NCI-H2029 treated with DMSO at 0.1 percent for 48 hours (cell line): Measurements from ENCODE around the gene TADA1.
A peak's percentile ranks its signal among the peaks of the same experiment; 100 is the strongest.

Experiments used
- DNase-seq: peaks from one replicate; lab custom pipeline; 2025; lab: John Stamatoyannopoulos, UW

Gene TADA1

GRCh38 chr1:166875734-166876539 lies at the start of gene TADA1:
TSS of gene TADA1 (minus strand) at chr1:166876264. CDS start at chr1:166876233, 31 bp downstream.
- DNase-seq, result peak; percentile 84

GRCh38 chr1:166924823-166925541 lies 48.9 kb upstream of the TADA1 start:
- no peak for DNase-seq

GRCh38 chr1:166920561-166921475 lies 44.8 kb upstream of the TADA1 start:
- DNase-seq, result no peak

- no peak for DNase-seq
Measured at GRCh38 chr1:166918956-166919316, 42.9 kb upstream of the TADA1 start.

- no peak for DNase-seq
Measured at GRCh38 chr1:166918088-166918955, 42.3 kb upstream of the TADA1 start.

GRCh38 chr1:166915941-166916340 lies 39.9 kb upstream of the TADA1 start:
- no peak for DNase-seq

- no peak for DNase-seq
Measured at GRCh38 chr1:166915042-166915441, 39.0 kb upstream of the TADA1 start.

- DNase-seq, result no peak
Measured at GRCh38 chr1:166914111-166914510, 38.0 kb upstream of the TADA1 start.

GRCh38 chr1:166911624-166912023 lies 35.6 kb upstream of the TADA1 start:
- DNase-seq, result no peak

GRCh38 chr1:166910396-166910994 lies 34.4 kb upstream of the TADA1 start:
- DNase-seq, result peak; percentile 56

- no peak for DNase-seq
Measured at GRCh38 chr1:166908942-166909341, 32.9 kb upstream of the TADA1 start.

- DNase-seq, result no peak
Measured at GRCh38 chr1:166907763-166908162, 31.7 kb upstream of the TADA1 start.

- no peak for DNase-seq
Measured at GRCh38 chr1:166907051-166907450, 31.0 kb upstream of the TADA1 start.

- no peak for DNase-seq
Measured at GRCh38 chr1:166906647-166907046, 30.6 kb upstream of the TADA1 start.

- no peak for DNase-seq
Measured at GRCh38 chr1:166905900-166906299, 29.8 kb upstream of the TADA1 start.

- no peak for DNase-seq
Measured at GRCh38 chr1:166905136-166905535, 29.1 kb upstream of the TADA1 start.

GRCh38 chr1:166903232-166903631 lies 27.2 kb upstream of the TADA1 start:
- DNase-seq, result no peak

GRCh38 chr1:166902279-166902678 lies 26.2 kb upstream of the TADA1 start:
- DNase-seq, result no peak

- no peak for DNase-seq
Measured at GRCh38 chr1:166900987-166901386, 24.9 kb upstream of the TADA1 start.

- DNase-seq, result no peak
Measured at GRCh38 chr1:166899769-166900168, 23.7 kb upstream of the TADA1 start.

- DNase-seq, result no peak
Measured at GRCh38 chr1:166895766-166896165, 19.7 kb upstream of the TADA1 start.
